GM12891 (cell line): ENCODE results near the gene MARK4.

Experiments used
- DNase-seq: peaks from one replicate; pipeline ENCODE4 v3.0.0; 2011; ENCODE audit warnings: low spot score; ENCODE audit not compliant: insufficient read length
- FAIRE-seq: peaks from 2 replicates; lab custom pipeline; 2011; peaks lifted over from hg19 to GRCh38; lab: Jason Lieb, UNC
- PAX5 ChIP-seq: IDR thresholded peaks from 2 replicates; pipeline ENCODE4 v1.6.1; 2011; ENCODE audit warnings: low read length, moderate library complexity, mild to moderate bottlenecking; ENCODE audit not compliant: insufficient read depth, severe bottlenecking
- POLR2A ChIP-seq: IDR thresholded peaks from 2 replicates; pipeline ENCODE4 v1.6.1; 2011; ENCODE audit warnings: low read depth, low read length, control low read depth
- POLR2AphosphoS5 ChIP-seq: IDR thresholded peaks from 2 replicates; pipeline ENCODE4 v1.6.1; 2011; ENCODE audit warnings: low read depth, low read length, control low read depth
- POU2F2 ChIP-seq: IDR thresholded peaks from 2 replicates; pipeline ENCODE4 v1.6.1; 2011; ENCODE audit warnings: low read depth, mild to moderate bottlenecking, control low read depth, low read length, moderate library complexity
- SPI1 ChIP-seq: IDR thresholded peaks from 2 replicates; pipeline ENCODE4 v1.6.1; 2011; ENCODE audit warnings: low read depth, low read length, control low read depth
- TAF1 ChIP-seq: IDR thresholded peaks from 2 replicates; pipeline ENCODE4 v1.6.1; 2011; ENCODE audit warnings: low read depth, low read length, control low read depth

Gene MARK4

GRCh38 chr19:45238556-45238955, 12.5 kb upstream of the MARK4 start:
- DNase-seq (no peak), FAIRE-seq (no peak)
- TF ChIP-seq POU2F2 = no peak
- TF ChIP-seq TAF1 = no peak
- TF ChIP-seq POLR2A = no peak
- no peak for TF ChIP-seq SPI1
- no peak for TF ChIP-seq PAX5
- TF ChIP-seq POLR2AphosphoS5 = no peak

GRCh38 chr19:45243144-45243732, 7.8 kb upstream of the MARK4 start:
- TF ChIP-seq POLR2AphosphoS5 (no peak), POU2F2 (peak; percentile 38; the same call in 1 of the 2 replicates)
- DNase-seq = no peak
- FAIRE-seq = no peak

GRCh38 chr19:45244133-45244794, 6.8 kb upstream of the MARK4 start:
- FAIRE-seq (no peak), DNase-seq (no peak)
- TF ChIP-seq SPI1 = no peak
- no peak for TF ChIP-seq POU2F2
- no peak for TF ChIP-seq TAF1
- TF ChIP-seq PAX5 = no peak
- TF ChIP-seq POLR2AphosphoS5 = no peak
- no peak for TF ChIP-seq POLR2A

- TF ChIP-seq POLR2AphosphoS5 = no peak
- no peak for TF ChIP-seq PAX5
- no peak for TF ChIP-seq POLR2A
- TF ChIP-seq SPI1 = no peak
- no peak for TF ChIP-seq POU2F2
- no peak for TF ChIP-seq TAF1
- FAIRE-seq = no peak
- DNase-seq = no peak
These were observed 5.7 kb upstream of the MARK4 start, which contains the start of gene EXOC3L2 for GRCh38 chr19:45245334-45245787. Gene EXOC3L2 (minus strand): TSS chr19:45245407. CDS start chr19:45239045, 6,362 bp downstream.

- no peak for FAIRE-seq
These were observed 5.2 kb upstream of the MARK4 start for GRCh38 chr19:45245826-45246225.

GRCh38 chr19:45247136-45247535, 3.9 kb upstream of the MARK4 start:
- TF ChIP-seq POLR2AphosphoS5 (no peak), SPI1 (no peak), TAF1 (no peak), PAX5 (no peak), POU2F2 (no peak), POLR2A (no peak)
- DNase-seq = no peak

More at GRCh38 chr19:45245826-45246225, 5.2 kb upstream of the MARK4 start:
- TF ChIP-seq POLR2A (no peak), POU2F2 (no peak), SPI1 (no peak), PAX5 (no peak), POLR2AphosphoS5 (no peak), TAF1 (no peak)
- no peak for DNase-seq

GRCh38 chr19:45249261-45250033, 1.6 kb upstream of the MARK4 start:
- TF ChIP-seq PAX5 = no peak
- TF ChIP-seq POLR2AphosphoS5 = no peak
- TF ChIP-seq POU2F2 = no peak
- no peak for TF ChIP-seq POLR2A
- no peak for TF ChIP-seq SPI1
- TF ChIP-seq TAF1 = no peak
- DNase-seq = no peak
- FAIRE-seq = peak; percentile 57

More at GRCh38 chr19:45247136-45247535, 3.9 kb upstream of the MARK4 start:
- FAIRE-seq = no peak

- no peak for FAIRE-seq
- TF ChIP-seq PAX5 (no peak), TAF1 (no peak), POLR2A (no peak), SPI1 (no peak)
- no peak for DNase-seq
These were observed 747 bp upstream of the MARK4 start for GRCh38 chr19:45250216-45250831.

- peak; percentile 66 for DNase-seq
- TF ChIP-seq SPI1 (no peak), TAF1 (no peak), POLR2AphosphoS5 (no peak), PAX5 (no peak), POLR2A (no peak), POU2F2 (no peak)
These were observed 632 bp downstream of the MARK4 start for GRCh38 chr19:45251452-45252354.

More at GRCh38 chr19:45251452-45252354, 632 bp downstream of the MARK4 start:
- FAIRE-seq = no peak
